ENCODE results near the gene HOXD13.

Gene HOXD13

DNA sequence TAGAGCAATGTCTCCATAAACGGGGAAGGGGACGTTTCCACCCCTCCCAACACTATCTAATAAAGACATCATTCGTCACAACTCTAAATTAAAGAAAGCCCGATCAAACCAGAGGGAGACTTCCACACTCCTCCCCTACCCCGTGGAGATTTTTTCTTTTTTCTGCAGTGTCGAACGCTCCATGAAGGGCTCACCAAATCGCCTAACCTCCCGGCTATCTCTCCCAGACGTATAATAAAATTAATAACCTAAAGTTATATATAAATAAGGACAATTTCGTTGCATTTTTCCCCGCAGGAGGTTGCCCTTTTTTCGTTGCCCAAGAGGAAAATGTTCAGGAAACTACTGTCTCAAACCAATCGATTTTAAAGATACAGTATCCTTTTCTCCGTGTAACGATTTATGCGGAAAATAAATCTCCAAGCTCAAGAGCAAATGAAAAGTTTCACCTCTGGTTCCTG lies 11.1 kb upstream of the HOXD13 start:
- no peak for DNase-seq (ENCODE audit: low spot score)

DNA sequence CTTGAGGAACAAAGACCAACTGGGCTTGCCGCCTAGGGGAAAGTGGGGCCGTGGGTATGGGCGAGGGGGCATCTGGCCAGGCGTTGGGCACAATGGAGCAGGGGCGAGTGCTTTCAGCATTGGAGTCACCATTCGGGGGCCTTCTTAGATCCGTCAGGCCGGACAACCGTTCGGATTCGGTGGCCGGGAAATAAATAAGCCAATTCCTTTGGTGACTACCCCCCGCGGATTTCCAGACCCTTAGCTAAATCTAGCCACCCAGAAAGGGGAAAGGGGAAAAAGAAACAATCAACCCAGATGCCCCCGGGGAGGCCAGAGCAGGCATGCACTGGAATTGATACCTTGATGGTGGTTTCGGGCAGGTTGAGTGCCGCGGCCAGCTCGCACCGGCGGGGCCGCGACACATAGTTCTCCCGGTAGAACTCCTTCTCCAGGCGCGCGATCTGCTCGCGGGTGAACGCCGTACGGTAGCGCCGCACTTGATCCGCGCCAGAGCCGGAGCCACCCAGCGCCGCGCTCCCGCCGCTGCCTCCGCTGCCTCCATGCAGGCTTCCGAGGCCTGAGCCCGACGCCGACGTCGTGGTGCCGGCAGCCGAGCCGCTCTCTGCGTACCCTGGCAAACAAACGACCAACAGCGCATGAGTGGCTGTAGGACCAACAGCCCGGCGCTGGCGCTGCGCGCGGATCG lies 10.5 kb upstream of the HOXD13 start:
- no peak for DNase-seq (ENCODE audit: low spot score)

DNA sequence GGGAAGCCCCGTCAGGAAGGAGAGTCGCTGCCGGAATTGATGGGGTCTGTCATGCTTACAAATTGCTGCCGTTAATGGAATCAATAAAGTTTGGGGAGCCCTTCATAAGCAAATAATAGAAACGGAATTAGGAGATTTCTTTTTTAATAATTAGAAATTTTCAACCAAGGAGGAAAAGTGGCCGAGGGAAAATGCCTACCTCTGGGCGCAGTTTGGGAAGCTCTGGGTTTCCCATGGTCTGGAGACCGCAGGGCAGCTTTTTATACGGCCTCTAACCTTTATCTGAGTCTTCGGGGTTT lies 10.0 kb upstream of the HOXD13 start:
- DNase-seq (ENCODE audit: low spot score), result no peak

GRCh38 chr2:176082824-176083751 lies 9.4 kb upstream of the HOXD13 start:
- DNase-seq (ENCODE audit: low spot score), result no peak

GRCh38 chr2:176083796-176084261 lies 8.7 kb upstream of the HOXD13 start, which contains the start of gene EVX2:
Gene EVX2 (minus strand): TSS chr2:176083962. CDS start chr2:176083776, 186 bp downstream.
- no peak for DNase-seq (ENCODE audit: low spot score)

DNA sequence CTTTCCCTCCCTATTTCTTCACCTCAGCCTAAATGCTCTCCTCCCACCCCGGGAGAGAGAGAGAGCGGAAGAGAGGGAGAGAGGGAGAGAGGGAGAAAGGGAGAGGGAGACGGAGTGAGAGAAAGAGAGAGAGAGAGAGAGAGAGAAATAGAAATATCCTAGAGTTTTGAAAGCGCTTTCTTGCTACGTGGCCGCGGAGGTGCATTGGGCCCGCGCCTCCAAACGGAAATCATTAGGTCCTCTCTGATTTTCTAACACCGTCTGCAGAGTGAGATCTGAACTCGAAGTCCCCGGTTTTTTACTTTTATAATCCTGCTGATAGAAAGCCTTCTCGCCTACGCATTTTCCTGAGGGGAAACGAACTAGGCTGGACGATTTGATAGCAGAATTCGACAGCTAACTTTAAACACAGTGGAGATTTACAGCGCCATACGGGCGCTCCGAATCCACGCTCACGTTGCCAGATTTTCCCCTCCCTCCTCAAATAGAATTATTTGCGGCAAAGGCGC lies 7.9 kb upstream of the HOXD13 start:
- no peak for DNase-seq (ENCODE audit: low spot score)

DNA sequence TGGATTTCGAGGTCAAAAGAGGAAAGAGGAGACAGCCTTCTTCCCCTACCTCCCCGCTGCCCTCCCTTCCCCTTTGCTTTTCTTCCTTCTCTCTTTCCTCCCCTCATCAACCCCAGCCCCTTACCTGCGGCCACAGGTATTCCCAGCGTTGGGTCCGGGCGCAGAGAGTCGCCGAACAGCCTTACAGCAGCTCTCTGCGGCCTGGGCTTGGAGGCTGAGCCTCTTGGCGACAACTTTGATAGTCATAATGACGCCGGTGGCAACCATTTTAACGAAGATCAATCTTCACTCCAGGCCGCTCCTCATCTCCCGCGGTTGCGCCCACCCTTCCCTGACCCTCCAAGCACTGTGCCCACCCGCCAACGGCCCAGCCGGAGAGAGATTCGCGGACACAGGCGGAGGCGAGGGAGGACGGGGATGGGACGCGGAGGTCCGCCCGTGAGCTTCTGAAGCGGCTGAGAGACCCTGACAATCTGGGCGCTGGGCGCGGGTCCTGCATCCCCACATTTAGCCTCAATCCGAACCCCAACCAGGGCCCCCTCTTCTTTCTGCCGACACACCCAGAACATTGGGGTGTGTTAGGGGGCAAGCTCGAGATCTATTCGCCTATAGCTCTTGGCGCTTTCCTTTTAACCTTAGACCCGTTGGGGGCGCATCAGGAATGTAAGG lies 7.3 kb upstream of the HOXD13 start:
- no peak for DNase-seq (ENCODE audit: low spot score)

DNA sequence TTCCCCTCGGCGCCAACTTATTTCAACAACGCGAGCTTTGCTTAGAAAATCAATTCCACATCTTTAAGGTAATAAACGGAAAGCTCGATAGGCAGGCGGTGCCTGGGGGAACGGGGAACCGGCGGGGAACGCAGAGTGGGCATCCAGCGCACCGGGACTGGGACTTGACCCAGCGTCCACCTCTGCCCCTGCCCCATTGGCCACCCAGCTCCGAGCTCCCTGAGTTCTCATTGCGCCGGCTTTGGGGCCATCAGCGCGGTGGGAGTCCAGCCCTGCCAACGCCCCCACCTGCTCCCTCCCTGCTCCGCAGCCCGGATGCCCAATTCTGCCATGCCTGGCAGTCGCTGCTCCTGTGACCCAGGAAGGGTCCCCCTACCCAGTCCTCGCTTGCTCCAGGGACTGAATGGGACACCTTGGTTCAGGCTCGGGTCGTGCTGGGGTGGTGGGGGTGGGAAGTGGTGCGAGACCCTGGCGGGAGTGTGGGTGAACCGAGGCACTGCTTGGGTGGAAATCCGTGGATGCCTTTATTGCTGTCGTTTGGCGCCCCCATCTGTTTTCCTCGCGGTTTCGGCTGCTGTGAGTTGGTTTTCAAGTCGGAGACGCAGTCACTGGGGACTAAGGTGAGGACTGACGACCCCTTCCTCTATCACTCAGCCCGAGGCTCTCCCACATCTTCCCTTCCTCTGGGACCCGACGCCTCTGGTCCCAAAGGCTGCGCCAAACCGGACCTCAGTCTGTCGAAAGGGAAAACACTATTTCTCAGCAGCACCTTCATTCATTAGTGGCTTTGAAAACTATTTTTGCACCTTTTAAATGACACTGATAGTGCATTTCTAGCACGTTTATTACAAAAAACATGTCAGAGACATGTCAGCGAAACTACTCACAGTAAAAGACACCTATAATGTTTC lies 6.4 kb upstream of the HOXD13 start:
- no peak for DNase-seq (ENCODE audit: low spot score)

GRCh38 chr2:176087330-176088047 lies 5.0 kb upstream of the HOXD13 start:
- DNase-seq (ENCODE audit: low spot score), result no peak

DNA sequence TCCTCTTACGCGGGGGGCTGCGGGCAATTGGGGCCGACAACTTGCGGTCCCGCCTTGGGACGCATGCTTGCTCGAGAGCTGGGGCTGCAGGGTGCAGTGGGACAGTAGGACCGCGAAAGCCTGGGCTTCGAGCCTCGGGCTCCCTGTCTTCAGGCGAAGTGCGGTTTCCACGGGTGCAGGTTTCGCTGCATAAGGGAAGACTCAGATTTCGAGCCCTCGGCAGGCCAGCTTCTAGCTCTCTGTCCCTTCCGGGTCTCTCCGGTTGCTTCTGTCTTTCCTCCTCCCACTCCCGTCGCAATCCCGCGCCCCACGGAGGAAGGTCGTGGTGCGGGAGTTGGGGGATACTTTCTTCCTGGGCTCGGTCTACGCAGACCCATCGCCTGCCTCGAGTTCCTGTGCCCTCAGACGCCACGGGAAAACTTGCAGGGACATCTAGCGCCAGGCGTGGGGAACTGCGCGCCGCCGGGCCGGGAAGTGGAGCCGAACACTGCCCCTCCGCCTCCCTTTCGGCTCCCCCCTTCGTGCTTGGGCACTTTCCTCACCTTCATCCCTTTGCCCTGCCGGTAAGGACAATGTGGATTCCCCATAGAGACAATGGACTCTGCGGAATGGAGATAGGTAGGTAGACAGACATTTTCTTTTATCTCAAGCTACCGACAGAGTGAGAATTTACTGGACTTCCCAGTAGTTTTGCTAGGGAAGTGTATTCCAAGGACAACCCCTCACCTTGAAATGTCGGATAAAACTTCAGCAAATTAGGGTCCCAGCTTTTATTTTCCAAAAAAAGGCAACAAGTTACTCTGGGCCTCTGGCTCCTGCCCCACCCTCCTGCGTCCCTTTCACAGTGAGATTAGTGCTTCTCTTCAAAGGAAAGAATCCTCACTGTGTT lies 4.2 kb upstream of the HOXD13 start:
- no peak for DNase-seq (ENCODE audit: low spot score)

DNA sequence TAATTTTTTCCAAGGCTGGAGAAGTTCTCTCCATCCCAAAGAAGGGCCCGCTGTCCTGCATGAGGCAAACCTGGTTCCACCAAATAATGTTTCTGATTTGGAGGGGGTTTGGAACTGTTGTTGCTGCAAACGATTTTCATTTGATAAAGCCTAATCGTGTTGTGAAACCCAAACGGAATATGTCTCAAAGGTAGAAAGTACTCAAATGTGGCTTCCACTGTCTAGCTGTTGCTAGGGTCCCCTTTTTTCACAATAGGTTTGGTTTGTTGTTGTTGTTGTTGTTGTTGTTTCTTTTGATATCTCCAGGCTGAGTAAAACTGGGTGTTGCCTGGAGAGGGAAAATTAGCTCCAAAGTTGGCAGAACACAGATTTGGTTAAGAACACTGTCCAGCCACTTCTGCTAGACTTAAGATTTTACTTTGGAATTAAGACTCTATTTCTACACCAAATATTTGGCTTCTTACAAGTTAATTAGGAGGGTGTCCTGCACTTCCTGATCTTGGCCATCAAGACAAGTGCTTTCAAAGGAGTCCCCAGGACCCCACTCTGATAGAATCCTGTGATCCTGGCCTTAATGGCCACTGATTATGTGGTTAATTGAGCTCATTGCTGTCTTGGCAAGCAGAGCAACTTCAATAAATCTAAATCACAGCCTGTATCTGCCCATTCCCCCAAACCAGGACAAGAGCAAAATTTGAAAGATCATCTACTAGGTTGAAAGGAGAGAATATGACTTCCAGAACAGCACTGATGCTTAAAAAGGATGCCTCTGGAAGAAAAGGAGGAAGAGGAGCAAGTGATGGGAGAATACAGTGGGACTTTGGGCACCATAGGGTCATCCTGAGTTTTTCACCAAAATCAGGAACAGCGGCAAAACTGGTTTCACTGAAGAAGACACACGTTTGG lies 3.3 kb upstream of the HOXD13 start:
- no peak for DNase-seq (ENCODE audit: low spot score)

DNA sequence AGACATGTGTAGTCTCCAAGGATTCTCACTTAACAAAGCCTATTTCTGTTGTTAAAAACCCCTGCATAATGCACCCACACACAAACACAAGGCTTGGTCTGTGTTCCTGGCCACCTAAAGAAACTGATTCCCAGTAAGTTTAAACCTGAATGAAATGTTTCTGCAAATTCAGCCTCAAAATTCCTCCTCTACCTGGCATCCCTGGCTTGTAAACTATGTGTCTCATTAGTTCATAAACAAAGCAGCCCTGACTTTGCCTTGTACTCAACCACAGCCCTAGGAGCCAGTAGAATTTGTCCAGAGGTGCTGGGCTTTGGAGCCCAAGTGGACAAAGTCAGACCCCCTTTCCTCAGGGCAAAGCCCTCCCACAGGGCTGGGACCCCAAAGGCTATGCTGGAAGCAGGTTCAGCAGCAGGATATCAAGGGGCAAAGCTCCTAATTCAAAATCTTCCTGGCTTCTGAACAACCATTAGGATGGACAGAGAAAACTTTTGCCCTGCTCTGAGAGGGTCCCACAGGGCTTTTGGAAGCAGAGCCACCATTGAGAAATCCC lies 2.6 kb upstream of the HOXD13 start:
- DNase-seq (ENCODE audit: low spot score), result no peak

DNA sequence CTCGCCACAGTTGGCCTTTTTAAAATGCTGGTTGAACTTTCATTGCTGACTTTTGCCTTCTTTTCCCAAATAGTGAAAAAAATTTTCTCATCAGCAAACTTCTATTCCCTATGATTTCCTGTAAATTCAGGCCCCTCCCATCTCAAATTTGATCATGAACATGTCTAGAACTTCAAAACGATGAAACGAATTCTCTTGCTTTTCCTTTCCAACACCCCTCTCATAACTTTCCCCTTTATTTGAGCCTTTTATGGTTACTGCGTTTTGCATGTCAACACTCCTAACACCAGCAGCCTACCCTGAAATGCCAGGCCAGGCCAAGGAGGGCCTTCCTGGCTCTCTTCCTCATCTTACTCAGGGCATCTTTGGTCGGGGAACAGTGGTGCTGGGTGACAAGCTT lies 1.7 kb upstream of the HOXD13 start:
- DNase-seq (ENCODE audit: low spot score), result no peak

DNA sequence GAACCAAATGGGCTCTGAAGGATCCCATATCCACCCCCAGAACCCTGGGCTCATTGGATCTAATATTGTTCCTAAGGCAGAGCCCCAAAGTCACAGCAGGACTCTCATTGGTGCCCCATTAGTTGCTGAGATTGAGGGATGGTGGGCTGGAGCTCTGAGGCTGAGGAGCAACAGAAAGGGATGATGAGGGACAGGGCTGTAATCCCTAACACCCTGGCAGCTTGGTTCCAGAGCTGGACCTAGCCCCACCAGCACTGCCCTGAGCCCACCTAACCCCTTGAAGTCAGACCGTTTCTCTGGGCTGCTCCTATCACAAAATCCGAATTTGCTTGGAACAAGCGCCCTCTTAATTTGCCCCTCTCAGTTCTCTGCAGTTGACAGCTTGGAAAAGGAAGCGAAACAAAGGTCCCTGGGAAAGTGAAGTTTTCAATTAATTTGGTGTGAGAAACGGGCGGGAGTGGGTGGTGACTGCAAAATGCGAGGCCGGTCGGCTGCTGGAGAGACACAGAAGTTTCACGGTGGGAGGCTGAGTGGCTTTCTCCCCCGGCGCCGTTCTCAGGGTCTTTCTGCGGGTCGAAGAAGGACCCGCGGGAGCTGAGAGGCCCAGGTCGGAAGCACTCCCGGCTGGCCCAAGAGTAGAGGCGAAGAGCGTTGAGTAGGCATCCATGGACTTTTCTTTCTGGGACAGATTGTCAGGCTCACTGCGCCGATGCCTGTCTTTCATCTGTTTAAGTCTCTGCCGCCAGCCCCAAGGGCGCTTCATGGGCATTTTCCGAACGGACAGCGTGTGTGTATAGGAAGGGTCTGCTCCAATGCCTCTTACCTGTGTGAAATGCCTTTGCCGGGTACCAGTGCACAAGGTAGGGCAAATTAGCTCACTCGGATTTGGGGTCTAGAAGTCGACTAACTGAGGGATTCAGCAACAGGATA lies 927 bp upstream of the HOXD13 start:
- DNase-seq (ENCODE audit: low spot score), result no peak

DNA sequence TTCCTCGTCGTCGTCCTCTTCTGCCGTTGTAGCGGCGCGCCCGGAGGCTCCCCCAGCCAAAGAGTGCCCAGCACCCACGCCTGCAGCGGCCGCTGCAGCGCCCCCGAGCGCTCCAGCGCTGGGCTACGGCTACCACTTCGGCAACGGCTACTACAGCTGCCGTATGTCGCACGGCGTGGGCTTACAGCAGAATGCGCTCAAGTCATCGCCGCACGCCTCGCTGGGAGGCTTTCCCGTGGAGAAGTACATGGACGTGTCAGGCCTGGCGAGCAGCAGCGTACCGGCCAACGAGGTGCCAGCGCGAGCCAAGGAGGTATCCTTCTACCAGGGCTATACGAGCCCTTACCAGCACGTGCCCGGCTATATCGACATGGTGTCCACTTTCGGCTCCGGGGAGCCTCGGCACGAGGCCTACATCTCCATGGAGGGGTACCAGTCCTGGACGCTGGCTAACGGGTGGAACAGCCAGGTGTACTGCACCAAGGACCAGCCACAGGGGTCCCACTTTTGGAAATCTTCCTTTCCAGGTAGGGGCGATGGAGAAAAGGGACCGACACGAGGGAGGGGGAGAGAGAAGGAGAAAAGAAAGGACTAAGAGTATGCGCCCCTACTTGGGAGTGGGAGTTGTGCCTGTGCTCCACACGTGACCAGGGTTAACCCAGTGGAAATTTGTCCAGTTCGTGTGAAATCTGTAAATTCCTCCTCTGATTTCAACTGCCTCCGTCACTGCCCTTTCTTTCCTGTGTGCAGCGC lies 800 bp downstream of the HOXD13 start:
- no peak for DNase-seq (ENCODE audit: low spot score)

DNA sequence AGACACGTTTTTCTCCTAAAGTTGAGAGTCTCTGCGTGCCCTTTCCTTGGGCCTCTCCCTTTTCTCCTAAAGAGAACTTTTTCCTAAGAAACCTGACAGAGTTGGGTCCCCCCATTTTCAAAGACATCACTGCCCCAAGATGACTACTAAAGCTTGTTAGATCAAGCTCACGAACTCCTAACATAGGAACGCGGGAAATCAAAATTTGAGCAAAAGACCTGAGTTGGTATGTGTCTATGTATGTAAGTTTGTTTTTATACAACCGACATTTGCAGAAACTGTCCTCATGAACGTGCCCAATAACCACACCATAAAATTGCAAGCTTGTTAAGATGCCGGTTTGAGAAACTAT lies 1.4 kb downstream of the HOXD13 start:
- DNase-seq (ENCODE audit: low spot score), result no peak

GRCh38 chr2:176094349-176094748 lies 1.8 kb downstream of the HOXD13 start:
- no peak for DNase-seq (ENCODE audit: low spot score)
